ENCODE data around the gene LIPG.

The LIPG gene

DNA sequence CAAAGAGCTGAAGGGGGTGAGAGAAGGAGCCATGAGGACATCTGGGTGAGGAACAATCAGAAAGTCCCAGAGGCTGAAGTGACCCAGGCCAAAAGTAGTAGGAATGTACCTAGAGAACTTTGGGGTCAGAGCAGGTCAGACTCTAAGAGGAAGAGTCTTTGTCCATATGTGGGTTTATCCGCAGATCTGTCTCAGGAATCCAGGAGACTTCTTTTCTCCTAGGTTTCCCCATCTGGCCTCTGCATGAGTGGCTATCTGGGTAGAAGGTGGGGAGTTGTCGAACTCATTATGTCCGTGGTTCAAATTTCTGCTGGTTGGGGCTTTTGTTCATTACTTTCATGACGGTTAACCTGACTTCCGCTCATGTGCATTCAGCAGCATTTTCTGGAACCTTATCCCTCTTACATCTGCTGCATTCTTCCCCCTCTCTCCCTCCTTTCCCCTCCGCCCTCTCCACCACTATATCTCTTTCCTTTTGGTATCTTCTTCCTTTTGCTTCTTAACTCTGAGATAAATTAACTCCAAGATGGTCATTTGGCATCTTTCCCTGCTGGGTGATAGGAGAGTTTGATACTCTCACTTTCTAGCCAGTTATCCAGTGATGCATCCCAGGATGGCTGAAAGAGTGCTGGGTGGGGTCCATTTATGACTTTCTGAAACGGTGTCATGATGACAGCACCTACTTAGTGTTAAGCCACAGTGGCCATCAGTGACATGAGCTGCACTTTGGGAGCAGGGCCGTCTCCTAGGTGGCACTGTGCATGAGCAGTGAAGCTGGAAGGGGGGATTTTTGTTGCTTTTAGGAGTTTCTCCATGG is 2.1 kb downstream of the LIPG start:
- no peak for DNase-seq (ENCODE audit: low read depth, low spot score)
- no peak overlapping the region for H3K4me3 ChIP-seq
- H3K9me3 ChIP-seq (ENCODE audit: low read depth, low read length), result no peaks in the 10 kb centered on the region
- no peak overlapping the region for H3K27ac ChIP-seq
- H3K36me3 ChIP-seq (ENCODE audit: insufficient read depth, low read length), result no peaks in the 10 kb centered on the region
- no peak for TF ChIP-seq POLR2AphosphoS5 (IDR thresholded peaks at IDR 0.05; ENCODE audit: borderline replicate concordance, low read depth, low read length)
- TF ChIP-seq FOXP2 (optimal IDR thresholded peaks at IDR 0.05; ENCODE audit: control extremely low read depth, extremely low read length, insufficient read depth), result no peak
- no peak for TF ChIP-seq EZH2 (IDR thresholded peaks at IDR 0.05)
- H3K9ac ChIP-seq (ENCODE audit: insufficient read length), result no peak overlapping the region

DNA sequence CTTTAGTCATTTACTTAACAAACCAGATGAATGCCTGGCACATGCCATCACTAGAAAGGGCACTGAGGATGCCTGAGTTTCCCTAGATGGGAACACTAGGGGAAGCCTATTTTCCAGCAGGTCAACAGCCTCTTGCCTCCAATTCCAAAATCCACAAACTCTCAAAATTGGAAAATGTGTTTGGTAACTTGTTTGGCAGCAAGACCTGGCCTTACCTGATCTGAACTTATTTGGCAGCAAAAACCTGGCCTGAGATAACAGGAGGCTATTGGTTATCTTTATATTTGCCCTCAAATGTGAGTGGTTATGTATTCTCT is 2.6 kb downstream of the LIPG start:
- Histone ChIP-seq H3K9me3 (ENCODE audit: low read depth, low read length) (no peaks in the 10 kb centered on the region), H3K27ac (no peak overlapping the region), H3K36me3 (ENCODE audit: insufficient read depth, low read length) (no peaks in the 10 kb centered on the region), H3K4me3 (no peak overlapping the region), H3K9ac (ENCODE audit: insufficient read length) (no peak overlapping the region)
- no peak for DNase-seq (ENCODE audit: low read depth, low spot score)
- TF ChIP-seq POLR2AphosphoS5 (IDR thresholded peaks at IDR 0.05; ENCODE audit: borderline replicate concordance, low read depth, low read length), result no peak
- TF ChIP-seq FOXP2 (optimal IDR thresholded peaks at IDR 0.05; ENCODE audit: control extremely low read depth, extremely low read length, insufficient read depth), result no peak
- TF ChIP-seq EZH2 (IDR thresholded peaks at IDR 0.05), result no peak

DNA sequence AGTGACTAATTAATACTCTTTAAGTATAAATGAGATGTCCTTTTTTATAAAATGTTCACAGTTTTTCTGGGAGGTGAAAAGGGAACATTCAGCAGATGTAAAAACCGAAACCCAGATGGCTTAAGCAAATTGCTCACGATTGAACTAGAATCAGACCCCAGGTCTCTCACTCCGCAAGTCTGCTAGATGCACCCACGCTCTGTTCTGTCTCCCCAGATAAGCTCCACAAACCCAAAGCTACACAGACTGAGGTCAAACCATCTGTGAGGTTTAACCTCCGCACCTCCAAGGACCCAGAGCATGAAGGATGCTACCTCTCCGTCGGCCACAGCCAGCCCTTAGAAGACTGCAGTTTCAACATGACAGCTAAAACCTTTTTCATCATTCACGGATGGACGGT is 3.2 kb downstream of the LIPG start:
- TF ChIP-seq POLR2AphosphoS5 (IDR thresholded peaks at IDR 0.05; ENCODE audit: borderline replicate concordance, low read depth, low read length) (no peak), EZH2 (IDR thresholded peaks at IDR 0.05) (no peak), FOXP2 (optimal IDR thresholded peaks at IDR 0.05; ENCODE audit: control extremely low read depth, extremely low read length, insufficient read depth) (no peak)
- Histone ChIP-seq H3K27ac (no peak overlapping the region), H3K9ac (ENCODE audit: insufficient read length) (no peak overlapping the region), H3K4me3 (no peak overlapping the region), H3K36me3 (ENCODE audit: insufficient read depth, low read length) (no peaks in the 10 kb centered on the region), H3K9me3 (ENCODE audit: low read depth, low read length) (no peaks in the 10 kb centered on the region)
- DNase-seq (ENCODE audit: low read depth, low spot score), result no peak

DNA sequence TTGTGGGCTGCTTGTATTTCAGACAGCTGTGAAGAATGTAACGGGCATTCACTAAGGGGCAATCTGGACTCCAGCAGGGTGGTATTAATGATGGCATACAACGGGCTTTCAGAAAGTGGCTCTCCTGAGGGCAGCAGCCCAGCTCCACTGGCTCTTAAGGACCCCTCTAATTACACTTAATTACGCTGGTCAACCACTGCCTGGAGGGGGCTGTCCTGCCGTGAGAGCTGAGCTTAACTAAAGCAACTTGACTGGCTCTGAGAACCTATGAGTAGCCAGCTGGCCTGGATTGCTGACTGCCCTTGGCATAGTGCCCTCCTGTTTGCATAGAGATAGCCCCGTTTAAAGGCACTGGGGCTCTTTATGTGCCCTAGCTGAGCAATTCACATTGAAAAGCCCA is 3.8 kb downstream of the LIPG start:
- H3K36me3 ChIP-seq (ENCODE audit: insufficient read depth, low read length), result no peaks in the 10 kb centered on the region
- no peak overlapping the region for H3K4me3 ChIP-seq
- no peaks in the 10 kb centered on the region for H3K9me3 ChIP-seq (ENCODE audit: low read depth, low read length)
- TF ChIP-seq EZH2 (IDR thresholded peaks at IDR 0.05) (no peak), FOXP2 (optimal IDR thresholded peaks at IDR 0.05; ENCODE audit: control extremely low read depth, extremely low read length, insufficient read depth) (no peak), POLR2AphosphoS5 (IDR thresholded peaks at IDR 0.05; ENCODE audit: borderline replicate concordance, low read depth, low read length) (no peak)
- DNase-seq (ENCODE audit: low read depth, low spot score), result no peak
- no peak overlapping the region for H3K9ac ChIP-seq (ENCODE audit: insufficient read length)
- H3K27ac ChIP-seq, result no peak overlapping the region

DNA sequence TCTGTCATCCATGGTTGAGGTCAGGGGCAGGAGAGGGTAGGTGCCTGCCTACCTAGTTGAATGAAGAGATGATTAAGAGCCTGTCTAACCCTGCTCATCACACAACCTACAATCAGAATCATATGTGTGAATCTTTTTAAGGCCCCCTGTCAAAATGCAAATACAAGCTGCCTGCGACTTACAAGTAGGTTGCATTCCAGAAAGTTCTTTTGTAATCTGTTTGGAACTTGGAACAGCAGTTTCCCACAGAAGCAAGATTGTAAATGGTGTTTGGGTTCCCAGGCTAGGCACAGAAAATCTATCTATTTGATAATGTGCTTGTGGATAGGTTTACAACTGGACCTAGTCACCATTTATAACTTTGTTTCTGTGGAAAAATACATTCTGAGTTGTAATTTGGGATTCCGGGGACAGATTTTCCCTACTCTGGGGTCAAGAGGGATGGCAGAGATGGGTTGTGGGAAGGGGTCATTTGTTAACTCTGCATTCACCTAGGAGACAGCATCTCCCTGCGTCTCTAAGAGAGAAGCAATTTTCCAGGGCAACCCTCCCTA is 4.4 kb downstream of the LIPG start:
- Histone ChIP-seq H3K36me3 (ENCODE audit: insufficient read depth, low read length) (no peaks in the 10 kb centered on the region), H3K27ac (no peak overlapping the region), H3K4me3 (no peak overlapping the region), H3K9ac (ENCODE audit: insufficient read length) (no peak overlapping the region), H3K9me3 (ENCODE audit: low read depth, low read length) (no peaks in the 10 kb centered on the region)
- no peak for DNase-seq (ENCODE audit: low read depth, low spot score)
- TF ChIP-seq FOXP2 (optimal IDR thresholded peaks at IDR 0.05; ENCODE audit: control extremely low read depth, extremely low read length, insufficient read depth) (no peak), EZH2 (IDR thresholded peaks at IDR 0.05) (no peak), POLR2AphosphoS5 (IDR thresholded peaks at IDR 0.05; ENCODE audit: borderline replicate concordance, low read depth, low read length) (no peak)

DNA sequence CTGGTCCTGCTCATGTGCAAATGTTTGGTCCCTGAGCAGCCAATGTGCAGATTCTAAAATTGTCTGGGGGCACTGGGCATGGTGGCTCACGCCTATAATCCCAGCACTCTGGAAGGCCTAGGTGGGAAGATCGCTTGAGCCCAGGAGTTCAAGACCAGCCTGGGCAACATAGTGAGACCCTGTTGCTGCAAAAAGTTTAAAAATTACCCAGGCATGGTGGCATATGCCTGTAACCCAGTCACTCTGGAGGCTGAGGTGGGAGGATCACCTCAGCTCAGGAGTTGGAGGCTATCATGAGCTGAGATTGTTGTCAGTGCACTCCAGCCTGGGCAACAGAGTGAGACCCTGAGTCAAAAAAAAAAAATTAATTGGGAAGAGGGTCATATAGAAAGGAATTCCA is 5.1 kb downstream of the LIPG start:
- H3K27ac ChIP-seq, result no peak overlapping the region
- DNase-seq (ENCODE audit: low read depth, low spot score), result no peak
- no peak for TF ChIP-seq FOXP2 (optimal IDR thresholded peaks at IDR 0.05; ENCODE audit: control extremely low read depth, extremely low read length, insufficient read depth)
- no peak for TF ChIP-seq EZH2 (IDR thresholded peaks at IDR 0.05)
- no peak for TF ChIP-seq POLR2AphosphoS5 (IDR thresholded peaks at IDR 0.05; ENCODE audit: borderline replicate concordance, low read depth, low read length)
- no peak overlapping the region for H3K4me3 ChIP-seq
- H3K9ac ChIP-seq (ENCODE audit: insufficient read length), result no peak overlapping the region
- H3K36me3 ChIP-seq (ENCODE audit: insufficient read depth, low read length), result no peaks in the 10 kb centered on the region
- no peaks in the 10 kb centered on the region for H3K9me3 ChIP-seq (ENCODE audit: low read depth, low read length)

DNA sequence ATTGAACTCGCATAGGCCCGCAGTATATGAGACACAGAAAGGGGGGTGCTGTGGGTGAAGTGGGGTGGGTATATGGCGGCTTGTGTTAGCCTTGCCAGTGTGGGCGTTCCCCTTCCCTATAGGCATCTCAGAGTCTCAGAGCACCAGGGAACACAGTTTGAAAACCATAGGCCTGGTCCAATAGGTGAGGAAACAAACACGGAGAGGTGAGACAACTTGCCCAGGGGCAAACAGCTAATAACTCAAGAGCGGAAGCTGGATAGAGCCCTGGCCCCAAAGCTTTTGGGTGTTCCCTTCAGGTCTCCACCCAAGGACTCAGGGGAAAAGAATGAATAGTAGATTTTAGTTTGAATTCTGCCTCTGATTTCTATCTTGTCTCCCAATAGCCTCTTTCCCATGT is 7.9 kb downstream of the LIPG start:
- no peaks in the 10 kb centered on the region for H3K9me3 ChIP-seq (ENCODE audit: low read depth, low read length)
- no peaks in the 10 kb centered on the region for H3K36me3 ChIP-seq (ENCODE audit: insufficient read depth, low read length)
- no peak for DNase-seq (ENCODE audit: low read depth, low spot score)
- no peak overlapping the region for H3K4me3 ChIP-seq
- H3K27ac ChIP-seq, result no peak overlapping the region
- H3K9ac ChIP-seq (ENCODE audit: insufficient read length), result no peak overlapping the region
- TF ChIP-seq POLR2AphosphoS5 (IDR thresholded peaks at IDR 0.05; ENCODE audit: borderline replicate concordance, low read depth, low read length) (no peak), EZH2 (IDR thresholded peaks at IDR 0.05) (no peak), FOXP2 (optimal IDR thresholded peaks at IDR 0.05; ENCODE audit: control extremely low read depth, extremely low read length, insufficient read depth) (no peak)

DNA sequence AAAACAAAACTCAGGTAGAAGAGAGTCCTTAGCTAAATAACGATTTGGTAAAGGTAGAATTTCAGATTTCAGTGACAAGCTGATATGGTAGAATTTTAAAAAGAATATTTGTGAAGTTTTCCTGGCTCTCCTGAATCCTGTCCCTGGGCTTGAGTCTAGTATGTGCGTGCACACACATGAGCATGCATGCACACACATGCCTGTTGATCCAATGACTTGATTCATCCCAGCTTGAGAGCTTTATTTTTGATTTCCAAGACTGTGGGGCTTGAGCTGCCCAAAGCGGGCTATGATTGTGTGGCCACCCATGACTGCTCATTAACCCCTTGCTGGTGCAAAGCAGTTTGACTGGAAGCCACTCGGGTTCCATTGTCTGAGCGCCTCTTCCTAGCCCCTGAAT is 9.0 kb downstream of the LIPG start:
- H3K9me3 ChIP-seq (ENCODE audit: low read depth, low read length), result no peaks in the 10 kb centered on the region
- H3K9ac ChIP-seq (ENCODE audit: insufficient read length), result no peak overlapping the region
- H3K36me3 ChIP-seq (ENCODE audit: insufficient read depth, low read length), result no peaks in the 10 kb centered on the region
- DNase-seq (ENCODE audit: low read depth, low spot score), result no peak
- H3K27ac ChIP-seq, result no peak overlapping the region
- TF ChIP-seq POLR2AphosphoS5 (IDR thresholded peaks at IDR 0.05; ENCODE audit: borderline replicate concordance, low read depth, low read length), result no peak
- no peak for TF ChIP-seq EZH2 (IDR thresholded peaks at IDR 0.05)
- TF ChIP-seq FOXP2 (optimal IDR thresholded peaks at IDR 0.05; ENCODE audit: control extremely low read depth, extremely low read length, insufficient read depth), result no peak
- H3K4me3 ChIP-seq, result no peak overlapping the region
